HG03108 (cell line): ENCODE data around the gene ZNF277.
"Not testable (repeated sequence)": the region's sequence is repeated elsewhere in the genome, so short reads cannot be mapped to it uniquely, and the experiment has no call there.

Experiments
- ATAC-seq: cut with Tn5 transposase; IDR thresholded peaks from one replicate; pipeline ENCODE4 v1.9.1; 2021; ENCODE audit warnings: moderate library complexity; ENCODE audit not compliant: unreplicated experiment

The ZNF277 gene

DNA sequence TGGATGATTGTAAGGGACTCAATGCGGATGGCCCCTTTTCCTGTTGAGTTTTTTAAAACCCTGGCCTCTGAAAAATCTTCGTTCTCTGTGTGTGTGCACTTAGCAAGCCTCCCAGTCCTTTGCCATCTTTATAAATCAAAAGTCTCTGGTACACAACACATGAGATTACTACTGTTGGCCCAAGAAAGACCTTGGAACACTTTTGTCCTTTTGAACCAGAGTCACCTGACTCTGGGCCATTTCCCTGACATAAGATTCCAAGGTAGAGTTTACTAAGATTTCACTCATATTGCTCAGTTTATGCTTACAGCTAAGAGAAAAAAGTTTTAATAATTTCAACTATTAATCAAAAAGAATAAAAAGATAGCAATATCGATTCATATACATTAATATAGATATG, 179.0 kb downstream of the ZNF277 start:
- ATAC-seq: no peak

GRCh38 chr7:112386619-112387018, 180.1 kb downstream of the ZNF277 start:
- no peak for ATAC-seq

DNA sequence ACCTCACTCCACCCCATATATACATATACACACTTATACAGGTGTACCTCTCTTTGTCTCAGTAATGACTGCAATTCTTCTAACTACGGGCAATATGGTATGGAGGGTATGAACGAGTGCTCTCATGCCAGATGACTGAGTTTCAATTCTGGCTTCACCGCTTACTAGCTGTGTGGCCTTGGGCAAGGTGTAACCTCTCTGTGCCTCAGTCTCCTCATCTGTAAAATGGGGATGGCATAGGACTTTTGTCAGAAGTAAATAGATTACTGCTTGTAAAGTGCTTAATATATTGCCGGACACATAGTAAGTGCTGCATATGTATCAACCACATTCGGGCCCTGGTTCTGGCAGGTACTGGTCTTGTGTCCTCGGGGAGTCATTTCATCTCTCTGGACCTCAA, 183.7 kb downstream of the ZNF277 start:
- ATAC-seq: no peak

DNA sequence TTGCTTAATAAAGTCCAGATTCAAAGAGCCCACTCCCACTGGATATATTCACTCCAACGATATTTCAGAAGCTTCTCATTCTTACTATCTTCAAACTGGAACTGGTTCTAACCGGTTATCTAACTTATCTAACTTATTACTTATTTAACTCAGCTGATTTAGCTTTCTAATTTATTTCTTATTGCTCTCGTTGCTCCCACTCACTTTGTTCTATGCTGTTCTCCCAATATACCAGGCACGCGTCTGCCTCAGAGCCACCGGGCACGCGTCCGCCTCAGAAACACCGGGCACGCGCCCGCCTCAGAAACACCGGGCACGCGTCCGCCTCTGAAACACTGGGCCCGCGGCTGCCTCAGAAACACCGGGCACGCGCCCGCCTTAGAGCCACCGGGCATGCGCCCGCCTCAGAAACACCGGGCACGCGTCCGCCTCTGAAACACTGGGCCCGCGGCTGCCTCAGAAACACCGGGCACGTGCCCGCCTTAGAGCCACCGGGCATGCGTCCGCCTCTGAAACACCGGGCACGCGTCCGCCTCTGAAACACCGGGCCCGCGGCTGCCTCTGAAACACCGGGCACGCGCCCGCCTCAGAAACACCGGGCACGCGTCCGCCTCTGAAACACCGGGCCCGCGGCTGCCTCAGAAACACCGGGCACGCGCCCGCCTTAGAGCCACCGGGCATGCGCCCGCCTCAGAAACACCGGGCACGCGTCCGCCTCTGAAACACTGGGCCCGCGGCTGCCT, 184.8 kb downstream of the ZNF277 start:
- ATAC-seq: not testable (repeated sequence)

GRCh38 chr7:112391841-112392286, 185.4 kb downstream of the ZNF277 start:
- ATAC-seq: peak; percentile 53
